NCI-H128 (cell line): ENCODE results near the gene INPPL1.

Source experiments
- DNase-seq: peaks from one replicate; lab custom pipeline; 2025; ENCODE audit not compliant: unreplicated experiment; lab: John Stamatoyannopoulos, UW

INPPL1 gene

DNA sequence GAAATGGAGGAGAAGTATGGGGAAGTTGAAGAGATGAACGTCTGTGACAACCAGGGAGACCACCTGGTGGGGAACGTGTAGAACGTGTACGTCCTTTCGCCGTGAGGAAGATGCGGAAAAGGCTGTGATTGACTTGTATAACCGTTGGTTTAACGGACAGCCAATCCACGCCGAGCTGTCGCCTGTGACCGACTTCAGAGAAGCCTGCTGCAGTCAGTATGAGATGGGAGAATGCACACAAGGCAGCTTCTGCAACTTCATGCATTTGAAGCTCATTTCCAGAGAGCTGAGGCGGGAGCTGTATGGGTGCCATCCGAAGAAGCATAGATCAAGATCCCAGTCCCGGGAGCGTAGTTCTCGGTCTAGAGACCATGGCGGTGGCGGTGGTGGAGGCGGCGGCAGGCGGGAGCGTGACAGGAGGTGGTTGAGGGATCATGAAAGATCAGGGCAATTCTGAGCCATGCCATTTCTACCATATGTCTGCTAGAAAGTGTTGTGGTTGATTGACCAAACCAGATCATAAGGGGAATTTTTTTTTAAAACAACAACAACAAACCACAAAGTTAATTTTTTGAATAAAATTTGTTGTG is 56.3 kb downstream of the INPPL1 start:
- DNase-seq, result no peak

DNA sequence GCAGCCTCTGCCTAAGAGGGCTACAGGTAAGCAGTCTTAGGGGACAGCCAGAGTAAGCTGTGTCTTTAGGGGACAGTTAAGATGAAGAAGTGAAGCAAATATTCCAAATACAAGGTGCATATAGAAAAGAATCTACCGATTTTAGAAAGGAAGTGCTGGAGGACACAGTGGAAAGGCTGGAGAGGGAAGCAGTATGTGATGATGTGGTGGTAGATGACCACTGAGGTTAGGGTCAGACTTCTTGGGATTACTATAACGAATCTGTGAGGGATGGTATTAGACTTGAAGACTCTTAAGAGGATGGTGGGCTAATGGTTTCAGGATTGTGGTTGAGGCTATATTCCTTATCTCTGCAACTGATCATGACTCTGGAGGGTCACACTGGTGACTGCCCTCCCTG is 59.4 kb downstream of the INPPL1 start:
- no peak for DNase-seq

DNA sequence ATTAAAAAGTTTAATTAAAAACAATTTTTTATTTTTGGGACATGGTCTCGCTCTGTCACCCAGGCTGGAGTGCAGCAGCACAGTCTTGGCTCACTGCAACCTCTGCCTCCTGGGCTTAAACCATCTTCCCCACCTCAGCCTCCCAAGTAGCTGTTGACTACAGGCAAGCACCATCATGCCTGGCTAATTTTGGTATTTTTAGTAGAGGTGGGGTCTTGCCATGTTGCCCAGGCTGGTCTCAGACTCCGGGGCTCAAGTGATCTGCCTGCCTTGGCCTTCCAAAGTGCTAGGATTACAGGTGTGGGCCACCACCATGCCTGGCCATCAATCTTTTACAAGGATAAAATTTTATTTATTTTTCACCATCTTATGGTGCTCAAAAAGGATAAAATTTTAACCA is 62.7 kb downstream of the INPPL1 start:
- DNase-seq, result no peak
